ENCODE data around the gene SMIM10L2A. TPM values are rescaled to one million over a fixed set of nuclear protein-coding genes. Genes with fewer than 3 reads are reported as not detected.

The SMIM10L2A gene
- total and polyA plus RNA-seq, 2 of the 4 experiments (the other 2 are of a cell fraction), result under 0.01 to 0.10 TPM

DNA sequence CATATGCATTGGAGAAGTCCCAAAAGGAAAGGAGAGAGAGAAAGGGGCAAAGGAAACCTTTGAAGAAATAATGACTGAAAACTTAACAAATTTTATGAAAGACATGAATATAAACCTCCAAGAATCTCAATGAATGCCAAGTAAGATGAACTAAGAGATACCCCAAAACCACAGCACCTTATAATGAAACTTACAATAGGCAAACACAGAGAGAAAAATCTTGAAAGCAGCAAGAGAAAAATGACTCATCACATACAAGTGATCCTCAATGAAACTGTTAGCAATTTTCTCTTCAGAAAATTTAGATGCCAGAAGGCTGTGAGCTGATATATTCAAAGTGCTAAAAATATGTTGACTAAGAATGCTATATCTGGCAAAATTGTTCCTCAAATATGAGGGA, 10.1 kb downstream of the SMIM10L2A start:
- Histone ChIP-seq H3K9me1 (ENCODE audit: insufficient read depth, low read length) (no peaks in the 10 kb centered on the region), H3K79me1 (ENCODE audit: low read depth in 1 of 2, low read length in 2 of 2) (no peaks in the 10 kb centered on the region), H3K9me3 (ENCODE audit: control insufficient read depth, insufficient read depth, low read length) (peaks cover 3% of the 10 kb centered on the region; the same call in 1 of the 2 replicates), H3K56ac (ENCODE audit: extremely low read depth, insufficient read depth, low read length) (no peak overlapping the region), H4K91ac (ENCODE audit: insufficient read depth, low read depth, low read length) (no peak overlapping the region), H3K4me2 (ENCODE audit: low read depth, low read length) (no peak overlapping the region), H3K14ac (replicated peaks; ENCODE audit: low read depth, low read length) (no peak overlapping the region), H3K4me1 (ENCODE audit: control insufficient read depth, insufficient read depth, low read length) (no peaks in the 10 kb centered on the region), H4K5ac (ENCODE audit: low read depth, low read length) (no peak overlapping the region), H3K27me3 (ENCODE audit: control insufficient read depth, insufficient read depth, low read length) (peaks cover 5% of the 10 kb centered on the region), H3K23ac (ENCODE audit: low read depth, low read length) (no peak overlapping the region), H2BK20ac (ENCODE audit: low read depth, low read length) (no peak overlapping the region), H4K20me1 (ENCODE audit: insufficient read depth, low read length) (no peaks in the 10 kb centered on the region), H3K36me3 (ENCODE audit: control insufficient read depth, insufficient read depth, low read length) (no peaks in the 10 kb centered on the region), H4K8ac (ENCODE audit: low read depth in 2 of 2, low read length in 2 of 2) (no peak overlapping the region), H2AK5ac (ENCODE audit: low read depth, low read length) (no peak overlapping the region), H2BK120ac (ENCODE audit: low read depth, low read length) (no peak overlapping the region), H3K9ac (ENCODE audit: low read depth, low read length) (no peak overlapping the region), H3K27ac (ENCODE audit: insufficient read depth, low read length) (no peak overlapping the region), H2AFZ (replicated peaks; ENCODE audit: low read length, poor library complexity) (no peak overlapping the region), H3K4ac (ENCODE audit: low read depth, low read length) (no peak overlapping the region), H2BK5ac (ENCODE audit: low read depth, low read length, poor library complexity, severe bottlenecking) (no peak overlapping the region), H3K18ac (ENCODE audit: low read depth, low read length) (no peak overlapping the region), H3K4me3 (ENCODE audit: insufficient read depth, low read depth, low read length) (no peak overlapping the region), H2BK15ac (ENCODE audit: low read depth, low read length) (no peak overlapping the region), H2AK9ac (replicated peaks; ENCODE audit: low read depth, low read length, poor library complexity) (no peak overlapping the region)
- intact Hi-C loops (cut with micrococcal nuclease) (no loop called here), dilution Hi-C loops (cut with HindIII; ENCODE audit: low sequenced_read_pairs, unreplicated experiment) (no loop called here), in situ Hi-C loops (cut with MboI; ENCODE audit: low sequenced_read_pairs) (no loop called here)
- TF ChIP-seq CHD1 (IDR thresholded peaks at IDR 0.05; ENCODE audit: low read depth, low read length), result no peak
- TF ChIP-seq FOS (IDR thresholded peaks at IDR 0.05; ENCODE audit: low read depth, low read length), result no peak
- TF ChIP-seq RAD21 (IDR thresholded peaks at IDR 0.05; ENCODE audit: low read length), result no peak
- TF ChIP-seq, protein P1, sequence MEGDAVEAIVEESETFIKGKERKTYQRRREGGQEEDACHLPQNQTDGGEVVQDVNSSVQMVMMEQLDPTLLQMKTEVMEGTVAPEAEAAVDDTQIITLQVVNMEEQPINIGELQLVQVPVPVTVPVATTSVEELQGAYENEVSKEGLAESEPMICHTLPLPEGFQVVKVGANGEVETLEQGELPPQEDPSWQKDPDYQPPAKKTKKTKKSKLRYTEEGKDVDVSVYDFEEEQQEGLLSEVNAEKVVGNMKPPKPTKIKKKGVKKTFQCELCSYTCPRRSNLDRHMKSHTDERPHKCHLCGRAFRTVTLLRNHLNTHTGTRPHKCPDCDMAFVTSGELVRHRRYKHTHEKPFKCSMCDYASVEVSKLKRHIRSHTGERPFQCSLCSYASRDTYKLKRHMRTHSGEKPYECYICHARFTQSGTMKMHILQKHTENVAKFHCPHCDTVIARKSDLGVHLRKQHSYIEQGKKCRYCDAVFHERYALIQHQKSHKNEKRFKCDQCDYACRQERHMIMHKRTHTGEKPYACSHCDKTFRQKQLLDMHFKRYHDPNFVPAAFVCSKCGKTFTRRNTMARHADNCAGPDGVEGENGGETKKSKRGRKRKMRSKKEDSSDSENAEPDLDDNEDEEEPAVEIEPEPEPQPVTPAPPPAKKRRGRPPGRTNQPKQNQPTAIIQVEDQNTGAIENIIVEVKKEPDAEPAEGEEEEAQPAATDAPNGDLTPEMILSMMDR (conservative IDR thresholded peaks at IDR 0.05; ENCODE audit: low read depth, low read length), result no peak
- no peak for TF ChIP-seq MXI1 (IDR thresholded peaks at IDR 0.05; ENCODE audit: borderline replicate concordance, low read depth, low read length)
- no peak for TF ChIP-seq USF2 (IDR thresholded peaks at IDR 0.05; ENCODE audit: low read depth, low read length)
- TF ChIP-seq, protein P2, sequence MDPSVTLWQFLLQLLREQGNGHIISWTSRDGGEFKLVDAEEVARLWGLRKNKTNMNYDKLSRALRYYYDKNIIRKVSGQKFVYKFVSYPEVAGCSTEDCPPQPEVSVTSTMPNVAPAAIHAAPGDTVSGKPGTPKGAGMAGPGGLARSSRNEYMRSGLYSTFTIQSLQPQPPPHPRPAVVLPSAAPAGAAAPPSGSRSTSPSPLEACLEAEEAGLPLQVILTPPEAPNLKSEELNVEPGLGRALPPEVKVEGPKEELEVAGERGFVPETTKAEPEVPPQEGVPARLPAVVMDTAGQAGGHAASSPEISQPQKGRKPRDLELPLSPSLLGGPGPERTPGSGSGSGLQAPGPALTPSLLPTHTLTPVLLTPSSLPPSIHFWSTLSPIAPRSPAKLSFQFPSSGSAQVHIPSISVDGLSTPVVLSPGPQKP (IDR thresholded peaks at IDR 0.05; ENCODE audit: borderline replicate concordance, low read depth, low read length), result no peak
- no peak for TF ChIP-seq RFX5 (IDR thresholded peaks at IDR 0.05; ENCODE audit: low read depth, low read length)
- no peak for TF ChIP-seq CEBPB (IDR thresholded peaks at IDR 0.05; ENCODE audit: low read depth, low read length)
- TF ChIP-seq BHLHE40 (IDR thresholded peaks at IDR 0.05; ENCODE audit: low read depth, low read length), result no peak
- no peak for TF ChIP-seq MAZ (IDR thresholded peaks at IDR 0.05; ENCODE audit: borderline replicate concordance, low read depth, low read length)
- TF ChIP-seq MAFK (IDR thresholded peaks at IDR 0.05; ENCODE audit: low read depth, low read length), result no peak
- no peak for TF ChIP-seq NFE2L2 (IDR thresholded peaks at IDR 0.05; ENCODE audit: low read depth, low read length)
- no peak for TF ChIP-seq POLR2A (IDR thresholded peaks at IDR 0.05; ENCODE audit: low read depth, low read length)
- no peak for TF ChIP-seq RCOR1 (IDR thresholded peaks at IDR 0.05; ENCODE audit: insufficient replicate concordance, low read length)
- TF ChIP-seq SMC3 (IDR thresholded peaks at IDR 0.05; ENCODE audit: low read depth, low read length), result no peak
- BruUV-seq (replicated peaks), result no TSS peak
- ATAC-seq (ENCODE audit: low read depth), result no peak
- CTCF ChIA-PET, result no interaction called here
- no peak for DNase-seq
- POLR2A ChIA-PET (ENCODE audit: unreplicated experiment), result no interaction called here
